Transverse colon (tissue), 4 donors: Measurements from ENCODE around the gene ABT1. TPM values are rescaled to one million over a fixed set of nuclear protein-coding genes. Genes with fewer than 3 reads are reported as not detected.

ENCODE experiments used
- DNase-seq: peaks from one replicate; pipeline ENCODE4 v3.0.0-alpha.2; 2019
- H3K27ac ChIP-seq, 4 donors: fragments of 200-600 bp; sonication (generic); 2 replicates each; pipeline ENCODE4 v1.5.1; 2016 to 2018; ENCODE audit warnings: inconsistent platforms in 4 of 4
- H3K27me3 ChIP-seq: fragments of 200-600 bp; sonication (generic); 2 replicates; pipeline ENCODE4 v1.5.1; 2017; ENCODE audit warnings: inconsistent platforms
- H3K36me3 ChIP-seq, 4 donors: fragments of 200-600 bp; sonication (generic); 2 replicates each; pipeline ENCODE4 v1.5.1; 2017 to 2019; ENCODE audit warnings: inconsistent platforms in 4 of 4
- H3K4me1 ChIP-seq, 4 donors: fragments of 200-600 bp; sonication (generic); 2 replicates each; pipeline ENCODE4 v1.5.1; 2017 to 2020; ENCODE audit warnings: inconsistent platforms in 4 of 4
- H3K4me3 ChIP-seq, 4 donors: fragments of 200-600 bp; sonication (generic); 1 replicate in 1 of 4; 2 replicates in 3 of 4; pipeline versions ENCODE4 v1.5.1 to v1.6.1; 2017 to 2019; ENCODE audit warnings: inconsistent platforms in 4 of 4
- H3K9me3 ChIP-seq, 2 donors: fragments of 200-600 bp; sonication (generic); 2 replicates each; pipeline ENCODE4 v1.5.1; 2017 to 2019; ENCODE audit warnings: inconsistent platforms in 2 of 2
- CTCF ChIP-seq, 5 experiments: fragments of 200-600 bp in 3 of 5; fragments of 450-650 bp in 2 of 5; sonication (generic) in 3 of 5; IDR thresholded peaks; 1 replicate in 2 of 5; 2 replicates in 3 of 5; pipeline ENCODE4 v1.5.1; 2016 to 2017; ENCODE audit warnings: antibody characterized with exemption in 5 of 5, inconsistent platforms in 3 of 5, mild to moderate bottlenecking in 2 of 5, moderate library complexity in 1 of 5
- EP300 ChIP-seq: sonication (generic); formaldehyde crosslinking; IDR thresholded peaks from one replicate; pipeline ENCODE4 v1.6.1; 2017; ENCODE audit warnings: antibody characterized with exemption, low read depth
- POLR2A ChIP-seq: fragments of 450-650 bp; IDR thresholded peaks from one replicate; pipeline ENCODE4 v1.6.1; 2016; ENCODE audit warnings: antibody characterized with exemption, mild to moderate bottlenecking, moderate library complexity
- POLR2AphosphoS5 ChIP-seq, 3 donors: sonication (generic); formaldehyde crosslinking; IDR thresholded peaks; one replicate each; pipeline ENCODE4 v1.6.1; 2016; ENCODE audit warnings: antibody characterized with exemption in 3 of 3
- WGBS, 2 donors: methylation state at CpG; one replicate each; pipeline ENCODE4 v1.1.5; 2018; ENCODE audit warnings: low coverage in 1 of 2; 5-methylcytosine and 5-hydroxymethylcytosine counted together
- in situ Hi-C, 4 donors: fragments of 200-750 bp; cut with MboI; loops; one replicate each; pipeline versions ENCODE4 v1.15.0 to v1.15.1; 2017; ENCODE audit warnings: low sequenced_read_pairs in 3 of 4, low pct_ligation_motif_present in 1 of 4, low pct_unique_long_range_greater_than_20kb in 1 of 4
- intact Hi-C: fragments of 100-400 bp; cut with DNase I; formaldehyde crosslinking; loops from one replicate; pipeline ENCODE4 v1.15.1; 2023; ENCODE audit warnings: low total_unique reads
- total RNA-seq, 4 donors: library from RNA; depleted of rRNA; stranded (reverse); fragments of >200 nt; gene quantifications; one replicate each; pipeline ENCODE4 v1.1.0, GENCODE V29; 2016

ABT1 gene
- total RNA-seq, 4 donors from 2014 or later, result 5.6 to 16.5 (median 12.4) TPM

GRCh38 chr6:26594131-26594498, 2.6 kb upstream of the ABT1 start:
- H3K27ac ChIP-seq, result no peak overlapping the region
- peaks cover 51% of the 10 kb centered on the region for H3K27me3 ChIP-seq
- H3K9me3 ChIP-seq, result no peaks in the 10 kb centered on the region
- no peak overlapping the region for H3K4me3 ChIP-seq
- TF ChIP-seq CTCF (IDR thresholded peaks at IDR 0.05) (no peak), POLR2A (no peak), POLR2AphosphoS5 (IDR thresholded peaks at IDR 0.05) (no peak), EP300 (no peak)
- intact Hi-C loops (no loop called here), in situ Hi-C loops (loop anchor here in 2 of 4 donors (10.0 to 25.0 kb wide), 2 partner anchors 259 to 1268 kb away; a partner anchor contains a TSS)
- H3K36me3 ChIP-seq, result peaks cover 0 to 10% (median 5%) of the 10 kb centered on the region in 4 donors
- no peak for DNase-seq
- H3K4me1 ChIP-seq, result peaks cover 6 to 23% (median 8%) of the 10 kb centered on the region in 4 donors
- 43 to 58% methylated on average over 6 of the region's 6 CpGs for WGBS, 2 donors

- H3K4me3 ChIP-seq, result peak overlapping the region in 2 of 4 donors; percentile 86 to 96
- H3K4me1 ChIP-seq, result peaks cover 6 to 23% (median 8%) of the 10 kb centered on the region in 4 donors
- H3K27me3 ChIP-seq, result peaks cover 51% of the 10 kb centered on the region
- no peak for TF ChIP-seq POLR2AphosphoS5 (IDR thresholded peaks at IDR 0.05)
- TF ChIP-seq EP300, result no peak
- TF ChIP-seq CTCF (IDR thresholded peaks at IDR 0.05), result no peak
- no peak for TF ChIP-seq POLR2A
- H3K36me3 ChIP-seq, result peaks cover 0 to 19% (median 5%) of the 10 kb centered on the region in 4 donors
- no peak for DNase-seq
- WGBS, 2 donors, result 23 to 40% methylated on average over 19 to 23 of the region's 23 CpGs
- H3K27ac ChIP-seq, result peak overlapping the region; percentile 89 to 92 (median 90)
- H3K9me3 ChIP-seq, result no peaks in the 10 kb centered on the region
- intact Hi-C loops, result no loop called here
- in situ Hi-C loops, result loop anchor here in 2 of 4 donors (10.0 to 25.0 kb wide), 2 partner anchors 260 to 1267 kb away; a partner anchor contains a TSS
These were observed 1.8 kb upstream of the ABT1 start for GRCh38 chr6:26594730-26595632.

- TF ChIP-seq POLR2A (no peak), CTCF (IDR thresholded peaks at IDR 0.05) (peak; percentile 95 to 99 (median 97)), EP300 (no peak), POLR2AphosphoS5 (IDR thresholded peaks at IDR 0.05) (peak; percentile 11 to 26 (median 23))
- Histone ChIP-seq H3K4me3 (peak overlapping the region; percentile 27 to 96 (median 82)), H3K9me3 (no peaks in the 10 kb centered on the region), H3K27ac (peak overlapping the region; percentile 89 to 92 (median 90)), H3K4me1 (peaks cover 6 to 23% (median 8%) of the 10 kb centered on the region in 4 donors), H3K27me3 (peaks cover 44% of the 10 kb centered on the region), H3K36me3 (peaks cover 0 to 21% (median 5%) of the 10 kb centered on the region in 4 donors)
- peak; percentile 95 for DNase-seq
- intact Hi-C loops, result loop anchor here (1.0 kb wide), 1 partner anchor 254 kb away; no protein-coding TSS in a partner anchor
- 0 to 1% methylated on average over 2 to 37 of the region's 39 CpGs for WGBS, 2 donors
- in situ Hi-C loops, result loop anchor here in 2 of 4 donors (10.0 to 25.0 kb wide), 2 partner anchors 261 to 1267 kb away; a partner anchor contains a TSS
These were observed 984 bp upstream of the ABT1 start for GRCh38 chr6:26595669-26596269.

- no peak for TF ChIP-seq POLR2A
- no peak for TF ChIP-seq EP300
- no peak for TF ChIP-seq POLR2AphosphoS5 (IDR thresholded peaks at IDR 0.05)
- TF ChIP-seq CTCF (IDR thresholded peaks at IDR 0.05), result no peak
- DNase-seq, result no peak
- peaks cover 6 to 23% (median 8%) of the 10 kb centered on the region in 4 donors for H3K4me1 ChIP-seq
- in situ Hi-C loops, result loop anchor here in 2 of 4 donors (10.0 to 25.0 kb wide), 2 partner anchors 263 to 1265 kb away; a partner anchor contains a TSS
- WGBS, 2 donors, result 2 to 4% methylated on average over 6 to 10 of the region's 10 CpGs
- H3K27me3 ChIP-seq, result peaks cover 28% of the 10 kb centered on the region
- H3K36me3 ChIP-seq, result peaks cover 0 to 21% (median 5%) of the 10 kb centered on the region in 4 donors
- no peaks in the 10 kb centered on the region for H3K9me3 ChIP-seq
- peak overlapping the region; percentile 78 to 96 (median 84) for H3K4me3 ChIP-seq
- intact Hi-C loops, result no loop called here
- H3K27ac ChIP-seq, result peak overlapping the region; percentile 89 to 92 (median 90)
These were observed 625 bp downstream of the ABT1 start for GRCh38 chr6:26597389-26597766.
